K562 (cell line): ENCODE results near the gene FAM149B1.

Experiments used
- EHMT2 ChIP-seq: fragments of 450-650 bp; IDR thresholded peaks from 2 replicates; pipeline ENCODE4 v1.6.1; 2018; ENCODE audit warnings: antibody characterized with exemption
- HDGF ChIP-seq: fragments of 450-650 bp; IDR thresholded peaks from 2 replicates; pipeline ENCODE4 v1.6.1; 2016
- MAFG ChIP-seq: fragments of 450-650 bp; conservative IDR thresholded peaks from 2 replicates; pipeline ENCODE4 v1.6.1; 2016; ENCODE audit warnings: missing genetic modification characterization, missing compliant biosample characterization
- MXI1 ChIP-seq: IDR thresholded peaks from 2 replicates; pipeline ENCODE4 v1.6.1; 2011; ENCODE audit warnings: low read depth, mild to moderate bottlenecking, improper control_type of control experiment, low read length
- NRF1 ChIP-seq, 2 experiments: fragments of 450-650 bp; IDR thresholded peaks in 1 of 2; conservative IDR thresholded peaks in 1 of 2; 2 replicates each; pipeline ENCODE4 v1.6.1; 2014; ENCODE audit warnings: mild to moderate bottlenecking in 2 of 2
- RBM39 ChIP-seq: fragments of 200-400 bp; formaldehyde crosslinking; optimal IDR thresholded peaks from 2 replicates; pipeline ENCODE3; 2018; ENCODE audit warnings: low read depth, low read length
- RFX5 ChIP-seq: IDR thresholded peaks from 2 replicates; pipeline ENCODE4 v1.6.1; 2011; ENCODE audit warnings: low read depth, mild to moderate bottlenecking, improper control_type of control experiment, low read length
- TRIM28 ChIP-seq: fragments of 450-650 bp; IDR thresholded peaks from 2 replicates; pipeline ENCODE4 v1.6.1; 2017
- TF ChIP-seq, protein P1 (sequence below), 3 experiments: IDR thresholded peaks in 2 of 3; conservative IDR thresholded peaks in 1 of 3; 2 replicates each; pipeline ENCODE4 v1.5.1; 2011 to 2012; ENCODE audit warnings: low read length in 3 of 3, mild to moderate bottlenecking in 3 of 3, control low read depth in 2 of 3, improper control_type of control experiment in 1 of 3, inconsistent platforms in 1 of 3, low read depth in 1 of 3, mixed read lengths in 1 of 3, moderate library complexity in 1 of 3; ENCODE audit not compliant: insufficient read depth in 2 of 3

- TF ChIP-seq EHMT2: no peak
- no peak for TF ChIP-seq RFX5
- TF ChIP-seq, protein P1, sequence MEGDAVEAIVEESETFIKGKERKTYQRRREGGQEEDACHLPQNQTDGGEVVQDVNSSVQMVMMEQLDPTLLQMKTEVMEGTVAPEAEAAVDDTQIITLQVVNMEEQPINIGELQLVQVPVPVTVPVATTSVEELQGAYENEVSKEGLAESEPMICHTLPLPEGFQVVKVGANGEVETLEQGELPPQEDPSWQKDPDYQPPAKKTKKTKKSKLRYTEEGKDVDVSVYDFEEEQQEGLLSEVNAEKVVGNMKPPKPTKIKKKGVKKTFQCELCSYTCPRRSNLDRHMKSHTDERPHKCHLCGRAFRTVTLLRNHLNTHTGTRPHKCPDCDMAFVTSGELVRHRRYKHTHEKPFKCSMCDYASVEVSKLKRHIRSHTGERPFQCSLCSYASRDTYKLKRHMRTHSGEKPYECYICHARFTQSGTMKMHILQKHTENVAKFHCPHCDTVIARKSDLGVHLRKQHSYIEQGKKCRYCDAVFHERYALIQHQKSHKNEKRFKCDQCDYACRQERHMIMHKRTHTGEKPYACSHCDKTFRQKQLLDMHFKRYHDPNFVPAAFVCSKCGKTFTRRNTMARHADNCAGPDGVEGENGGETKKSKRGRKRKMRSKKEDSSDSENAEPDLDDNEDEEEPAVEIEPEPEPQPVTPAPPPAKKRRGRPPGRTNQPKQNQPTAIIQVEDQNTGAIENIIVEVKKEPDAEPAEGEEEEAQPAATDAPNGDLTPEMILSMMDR (IDR thresholded peaks at IDR 0.05 in 2 of 3, conservative IDR thresholded peaks at IDR 0.05 in 1 of 3; ENCODE audit: insufficient read depth in 2 of 3, low read depth in 1 of 3, low read length in 3 of 3): peak; percentile 52 to 71 (median 61); a peak in 5 of 6 replicates
- no peak for TF ChIP-seq NRF1 (conservative IDR thresholded peaks at IDR 0.05 in 1 of 2, IDR thresholded peaks at IDR 0.05 in 1 of 2)
- TF ChIP-seq RBM39: no peak
- no peak for TF ChIP-seq MAFG
- TF ChIP-seq HDGF: no peak
- no peak for TF ChIP-seq MXI1
- no peak for TF ChIP-seq TRIM28
Measured at GRCh38 chr10:73218431-73219191, 50.7 kb downstream of the FAM149B1 start.
